ENCODE data around the gene TUT4.

Gene TUT4

DNA sequence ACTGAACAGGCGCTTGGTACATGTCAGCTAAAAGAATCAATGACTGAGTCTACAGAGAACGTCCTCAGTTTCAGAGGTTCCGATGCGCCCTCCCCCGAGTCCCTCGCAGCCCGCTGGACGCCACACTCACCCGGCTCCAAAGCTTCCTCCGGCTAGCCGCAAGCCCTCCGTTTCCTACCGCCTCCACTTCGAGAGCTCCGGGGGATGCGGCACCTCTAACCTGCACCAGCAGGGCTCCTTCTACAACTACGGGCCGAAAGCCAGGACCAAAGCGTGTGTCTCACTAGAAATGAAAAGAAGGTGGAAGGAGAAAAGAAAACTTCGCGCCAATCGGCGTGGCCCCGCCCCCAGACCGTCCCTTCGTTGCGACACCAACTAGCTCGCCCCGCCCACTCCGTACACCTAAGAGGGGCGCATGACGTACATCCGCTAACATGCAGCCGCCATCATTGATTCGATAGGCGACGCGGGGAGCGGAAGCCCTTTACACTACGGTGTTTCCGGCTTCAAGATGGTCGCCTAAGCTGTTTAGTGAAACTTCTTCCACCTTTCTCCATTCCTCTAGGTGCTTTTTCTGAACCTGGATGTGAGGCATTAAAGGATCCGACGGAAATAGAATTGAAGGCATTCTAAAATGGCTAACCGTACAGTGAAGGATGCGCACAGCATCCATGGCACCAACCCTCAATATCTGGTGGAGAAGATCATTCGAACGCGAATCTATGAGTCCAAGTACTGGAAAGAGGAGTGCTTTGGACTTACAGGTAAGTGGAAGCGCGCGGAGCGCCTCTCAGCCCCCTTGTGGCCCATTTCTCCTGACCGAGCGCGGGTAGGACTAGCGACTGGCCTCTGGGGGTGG, 148.5 kb downstream of the TUT4 start, which contains the start of the genes ORC1 and PRPF38A:
ORC1 (minus strand) TSS at position 308 of the 859 bp plus-strand sequence. CDS start 2,200 bp downstream, outside the sequence.
PRPF38A (plus strand) TSS at position 487 of the 859 bp plus-strand sequence; CDS start at position 635, 148 bp downstream.
- Mint-ChIP-seq H3K27ac (peak within 1 kb of the TSS; percentile 99), H3K27me3 (ENCODE audit: low read depth) (no peaks in the 10 kb centered on the region), H3K9me3 (no peaks in the 10 kb centered on the region), H3K4me3 (peak within 1 kb of the TSS; percentile 100), H3K36me3 (ENCODE audit: low read depth) (peaks cover 51% of the 10 kb centered on the region), H3K4me1 (ENCODE audit: low read depth) (peaks cover 51% of the 10 kb centered on the region)

DNA sequence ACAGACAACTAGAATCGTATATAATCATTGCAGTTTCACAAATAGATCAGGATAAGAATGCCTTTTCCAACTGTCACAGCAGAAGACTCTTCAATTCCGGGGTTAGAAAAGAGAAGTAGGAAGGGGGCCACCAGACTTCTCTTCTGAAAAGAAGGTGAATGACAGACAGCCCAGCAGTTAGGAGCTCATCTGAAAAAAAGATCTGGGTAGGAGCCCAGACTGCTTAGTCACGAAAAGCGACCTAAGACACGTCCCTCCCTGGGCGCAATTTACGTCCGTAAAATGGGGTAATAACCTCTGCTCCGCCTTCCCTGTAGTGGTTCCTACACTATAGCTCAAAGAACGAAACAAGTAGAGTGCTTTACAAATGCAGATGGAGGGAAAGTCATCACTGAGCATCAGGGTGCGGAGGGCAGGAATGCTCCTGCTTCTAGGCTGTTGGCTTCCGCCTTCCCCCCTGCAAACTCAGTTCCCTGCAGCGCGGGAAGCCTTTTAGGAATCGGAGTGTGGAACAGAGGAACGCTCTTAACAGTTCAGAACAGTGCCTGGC, 149.3 kb downstream of the TUT4 start:
- peaks cover 50% of the 10 kb centered on the region for H3K4me1 Mint-ChIP-seq (ENCODE audit: low read depth)
- H3K27me3 Mint-ChIP-seq (ENCODE audit: low read depth) = no peaks in the 10 kb centered on the region
- peaks cover 46% of the 10 kb centered on the region for H3K36me3 Mint-ChIP-seq (ENCODE audit: low read depth)
- H3K27ac Mint-ChIP-seq = peak overlapping the region; percentile 99
- H3K4me3 Mint-ChIP-seq = peak overlapping the region; percentile 100
- H3K9me3 Mint-ChIP-seq = no peaks in the 10 kb centered on the region

DNA sequence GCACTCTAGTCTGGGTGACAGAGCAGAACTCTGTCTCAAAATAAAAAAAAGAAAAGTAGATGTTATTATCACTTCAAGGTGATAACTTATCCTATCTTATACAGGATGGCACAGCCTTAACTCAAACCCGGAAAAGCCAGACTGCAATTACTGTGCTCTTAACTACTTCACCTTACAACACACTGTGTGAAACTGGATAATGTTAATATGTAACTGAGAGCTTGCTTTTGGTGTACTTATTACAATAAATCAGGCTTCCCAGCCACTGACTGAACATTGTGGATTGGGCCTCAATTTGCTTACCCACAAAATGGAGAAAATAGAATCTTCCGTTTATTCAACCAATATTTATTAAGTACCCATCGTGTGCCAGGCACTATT, 150.0 kb downstream of the TUT4 start:
- peak overlapping the region; percentile 100 for H3K4me3 Mint-ChIP-seq
- peak overlapping the region; percentile 99 for H3K27ac Mint-ChIP-seq
- H3K4me1 Mint-ChIP-seq (ENCODE audit: low read depth) = peaks cover 47% of the 10 kb centered on the region

DNA sequence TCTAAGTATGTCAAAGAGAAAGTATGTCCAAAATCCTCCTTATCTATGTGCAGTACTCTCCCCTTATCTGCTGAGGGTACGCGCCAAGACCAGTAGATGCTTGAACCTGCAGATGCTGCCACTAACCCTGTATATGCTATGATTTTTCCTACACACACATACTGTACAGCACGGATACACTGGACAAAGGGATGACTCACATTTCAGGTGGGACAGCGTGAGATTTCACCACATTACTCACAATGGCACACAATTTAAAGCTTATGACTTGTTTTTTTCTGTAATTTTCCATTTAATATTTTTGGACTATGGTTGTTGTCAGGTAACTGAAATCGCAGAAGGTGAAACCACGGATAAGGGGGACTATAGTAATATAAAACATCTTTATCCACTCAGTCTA, 152.8 kb downstream of the TUT4 start:
- Mint-ChIP-seq H3K36me3 (ENCODE audit: low read depth) (peaks cover 35% of the 10 kb centered on the region), H3K27ac (no peak overlapping the region), H3K9me3 (no peaks in the 10 kb centered on the region), H3K27me3 (ENCODE audit: low read depth) (no peaks in the 10 kb centered on the region), H3K4me3 (no peak overlapping the region), H3K4me1 (ENCODE audit: low read depth) (peaks cover 35% of the 10 kb centered on the region)

More for the DNA sequence above, 150.0 kb downstream of the TUT4 start:
- Mint-ChIP-seq H3K9me3 (no peaks in the 10 kb centered on the region), H3K27me3 (ENCODE audit: low read depth) (no peaks in the 10 kb centered on the region), H3K36me3 (ENCODE audit: low read depth) (peaks cover 41% of the 10 kb centered on the region)

DNA sequence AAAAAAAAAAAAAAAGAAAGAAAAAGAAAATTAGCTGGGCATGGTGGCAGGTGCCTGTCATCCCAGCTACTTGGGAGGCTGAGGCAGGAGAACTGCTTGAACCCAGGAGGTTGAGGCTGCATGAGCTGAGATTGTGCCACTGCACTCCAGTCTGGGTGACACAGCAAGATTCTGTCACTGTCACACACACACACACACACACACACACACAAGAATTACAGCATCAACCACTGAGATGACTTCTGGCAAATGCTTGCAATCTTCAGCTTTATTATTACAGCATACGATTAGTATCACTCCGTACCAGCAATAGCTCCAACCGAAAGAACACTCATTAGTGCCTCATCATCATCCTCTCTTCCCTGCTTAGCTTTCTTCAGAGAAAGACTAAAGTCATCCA, 153.3 kb downstream of the TUT4 start:
- peaks cover 40% of the 10 kb centered on the region for H3K36me3 Mint-ChIP-seq (ENCODE audit: low read depth)
- no peaks in the 10 kb centered on the region for H3K27me3 Mint-ChIP-seq (ENCODE audit: low read depth)
- no peaks in the 10 kb centered on the region for H3K9me3 Mint-ChIP-seq
- peaks cover 35% of the 10 kb centered on the region for H3K4me1 Mint-ChIP-seq (ENCODE audit: low read depth)
- no peak overlapping the region for H3K4me3 Mint-ChIP-seq
- no peak overlapping the region for H3K27ac Mint-ChIP-seq

DNA sequence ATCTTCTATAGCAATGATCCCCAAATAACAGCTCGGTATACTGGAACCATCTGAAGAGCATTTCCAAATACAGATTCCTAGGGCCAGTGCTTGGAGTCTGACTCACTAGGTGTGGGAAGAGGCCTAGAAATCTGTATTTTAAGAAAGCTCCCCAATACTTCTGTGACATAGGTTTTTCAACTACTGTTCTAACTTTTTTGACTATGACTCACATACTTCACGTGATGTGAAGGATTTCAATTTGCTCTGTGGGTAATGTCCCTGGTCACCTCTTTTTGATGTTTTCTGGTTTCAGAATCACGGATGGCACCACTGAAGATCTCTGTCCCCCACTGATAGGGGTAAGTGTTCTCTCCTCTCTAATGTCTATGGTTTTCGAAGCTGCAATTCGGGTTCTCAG, 159.7 kb downstream of the TUT4 start:
- H3K27ac Mint-ChIP-seq = peak overlapping the region; percentile 19
- peaks cover 6% of the 10 kb centered on the region for H3K4me1 Mint-ChIP-seq (ENCODE audit: low read depth)
- H3K9me3 Mint-ChIP-seq = no peaks in the 10 kb centered on the region
- H3K36me3 Mint-ChIP-seq (ENCODE audit: low read depth) = peaks cover 41% of the 10 kb centered on the region
- no peaks in the 10 kb centered on the region for H3K27me3 Mint-ChIP-seq (ENCODE audit: low read depth)
- no peak overlapping the region for H3K4me3 Mint-ChIP-seq

DNA sequence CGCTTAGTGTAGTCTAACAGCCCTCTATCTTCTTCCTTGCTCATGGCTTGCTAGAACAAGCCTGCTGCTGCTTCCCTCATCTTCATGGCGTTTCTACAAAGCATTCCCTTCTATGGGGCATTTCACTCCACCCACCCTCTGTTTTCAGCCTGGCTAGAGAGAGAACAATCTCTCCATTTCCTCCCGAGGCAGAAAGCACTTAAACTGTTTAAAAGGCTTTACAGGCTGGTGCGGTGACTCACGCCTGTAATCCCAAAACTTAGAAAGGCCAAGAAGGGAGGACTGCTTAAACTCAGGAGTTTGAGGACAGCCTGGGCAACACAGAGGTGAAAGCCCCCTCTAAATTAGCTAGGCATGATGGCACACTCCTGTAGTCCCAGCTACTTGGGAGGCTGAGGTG, 166.4 kb downstream of the TUT4 start:
- Mint-ChIP-seq H3K27me3 (ENCODE audit: low read depth) (no peaks in the 10 kb centered on the region), H3K4me1 (ENCODE audit: low read depth) (peaks cover 4% of the 10 kb centered on the region), H3K4me3 (no peak overlapping the region), H3K27ac (no peak overlapping the region), H3K36me3 (ENCODE audit: low read depth) (peaks cover 34% of the 10 kb centered on the region), H3K9me3 (no peaks in the 10 kb centered on the region)

DNA sequence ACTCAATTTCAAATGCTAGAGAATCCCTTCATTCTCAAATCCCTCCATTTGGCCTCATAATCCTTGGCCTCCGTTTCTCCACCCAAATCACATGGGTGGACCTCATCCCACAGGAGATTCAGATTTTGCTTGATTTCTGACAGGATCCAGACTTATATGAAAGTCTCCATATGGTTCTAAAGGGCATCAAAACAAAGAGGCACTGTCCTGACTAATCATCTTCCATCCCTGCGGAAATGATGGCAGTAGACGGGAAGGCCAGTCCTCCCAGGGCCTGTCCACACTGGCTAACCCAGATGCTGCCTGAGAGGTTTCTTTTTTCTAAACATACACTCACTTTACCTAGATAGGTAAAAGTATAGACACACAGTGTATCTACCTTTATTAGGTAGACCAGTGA, 167.5 kb downstream of the TUT4 start:
- peaks cover 4% of the 10 kb centered on the region for H3K4me1 Mint-ChIP-seq (ENCODE audit: low read depth)

More for the DNA sequence above, 167.5 kb downstream of the TUT4 start:
- Mint-ChIP-seq H3K36me3 (ENCODE audit: low read depth) (peaks cover 40% of the 10 kb centered on the region), H3K9me3 (no peaks in the 10 kb centered on the region), H3K27me3 (ENCODE audit: low read depth) (no peaks in the 10 kb centered on the region), H3K27ac (no peak overlapping the region), H3K4me3 (no peak overlapping the region)
